Esophagus squamous epithelium (tissue), 5 donors: Measurements from ENCODE around the gene CSTF2T. TPM values are rescaled to one million over a fixed set of nuclear protein-coding genes. Genes with fewer than 3 reads are reported as not detected.

Source experiments
- DNase-seq: peaks from one replicate; lab custom pipeline; 2025; lab: John Stamatoyannopoulos, UW
- H3K27ac ChIP-seq, 4 donors: fragments of 200-600 bp; sonication (generic); one replicate each; pipeline ENCODE4 v1.5.1; 2016 to 2019; ENCODE audit warnings: mild to moderate bottlenecking in 1 of 4
- H3K27me3 ChIP-seq, 4 donors: fragments of 200-600 bp; sonication (generic); 1 replicate in 3 of 4; 2 replicates in 1 of 4; pipeline versions ENCODE4 v1.5.1 to v1.6.0; 2017 to 2021; ENCODE audit warnings: antibody characterized with exemption in 1 of 4
- H3K36me3 ChIP-seq, 3 donors: fragments of 200-600 bp; sonication (generic); one replicate each; pipeline ENCODE4 v1.5.1; 2016 to 2019
- H3K4me1 ChIP-seq, 3 donors: fragments of 200-600 bp; sonication (generic); one replicate each; pipeline ENCODE4 v1.5.1; 2017 to 2019
- H3K4me3 ChIP-seq, 4 donors: fragments of 200-600 bp; sonication (generic); 1 replicate in 3 of 4; 2 replicates in 1 of 4; pipeline ENCODE4 v1.5.1; 2016 to 2019; ENCODE audit warnings: mild to moderate bottlenecking in 2 of 4, moderate library complexity in 1 of 4
- H3K9me3 ChIP-seq, 3 donors: fragments of 200-600 bp; sonication (generic); one replicate each; pipeline ENCODE4 v1.5.1; 2016 to 2019
- POLR2A ChIP-seq, 4 donors: fragments of 450-650 bp; IDR thresholded peaks; one replicate each; pipeline ENCODE4 v1.6.1; 2017; ENCODE audit warnings: antibody characterized with exemption in 4 of 4, mild to moderate bottlenecking in 4 of 4, moderate library complexity in 3 of 4
- WGBS, 2 donors: methylation state at CpG; one replicate each; pipeline ENCODE4 v1.1.5; 2018; 5-methylcytosine and 5-hydroxymethylcytosine counted together
- intact Hi-C: fragments of 100-400 bp; cut with DNase I; formaldehyde crosslinking; loops from one replicate; pipeline ENCODE4 v1.15.0; 2022
- total RNA-seq, 4 donors: library from RNA; depleted of rRNA; stranded (reverse); fragments of >200 nt; gene quantifications; one replicate each; pipeline ENCODE4 v1.1.0, GENCODE V29; 2016
- TF ChIP-seq, protein P1 (sequence below), 6 experiments: fragments of 450-650 bp in 4 of 6; fragments of 200-600 bp in 2 of 6; sonication (generic) in 2 of 6; IDR thresholded peaks; one replicate each; pipeline ENCODE4 v1.5.1; 2016 to 2019; ENCODE audit warnings: antibody characterized with exemption in 6 of 6, mild to moderate bottlenecking in 4 of 6, moderate library complexity in 4 of 6
- donor health status: DM: yes; HTN: yes; CAD: no.

The CSTF2T gene
- total RNA-seq, 4 donors from 2014 or later, result 8.1 to 15.3 (median 12.6) TPM

- TF ChIP-seq, protein P1, sequence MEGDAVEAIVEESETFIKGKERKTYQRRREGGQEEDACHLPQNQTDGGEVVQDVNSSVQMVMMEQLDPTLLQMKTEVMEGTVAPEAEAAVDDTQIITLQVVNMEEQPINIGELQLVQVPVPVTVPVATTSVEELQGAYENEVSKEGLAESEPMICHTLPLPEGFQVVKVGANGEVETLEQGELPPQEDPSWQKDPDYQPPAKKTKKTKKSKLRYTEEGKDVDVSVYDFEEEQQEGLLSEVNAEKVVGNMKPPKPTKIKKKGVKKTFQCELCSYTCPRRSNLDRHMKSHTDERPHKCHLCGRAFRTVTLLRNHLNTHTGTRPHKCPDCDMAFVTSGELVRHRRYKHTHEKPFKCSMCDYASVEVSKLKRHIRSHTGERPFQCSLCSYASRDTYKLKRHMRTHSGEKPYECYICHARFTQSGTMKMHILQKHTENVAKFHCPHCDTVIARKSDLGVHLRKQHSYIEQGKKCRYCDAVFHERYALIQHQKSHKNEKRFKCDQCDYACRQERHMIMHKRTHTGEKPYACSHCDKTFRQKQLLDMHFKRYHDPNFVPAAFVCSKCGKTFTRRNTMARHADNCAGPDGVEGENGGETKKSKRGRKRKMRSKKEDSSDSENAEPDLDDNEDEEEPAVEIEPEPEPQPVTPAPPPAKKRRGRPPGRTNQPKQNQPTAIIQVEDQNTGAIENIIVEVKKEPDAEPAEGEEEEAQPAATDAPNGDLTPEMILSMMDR (IDR thresholded peaks at IDR 0.05), result no peak
- TF ChIP-seq POLR2A (IDR thresholded peaks at IDR 0.05), result no peak
- Histone ChIP-seq H3K4me1 (peaks cover 0 to 4% (median 4%) of the 10 kb centered on the region in 3 donors), H3K27me3 (no peaks in the 10 kb centered on the region), H3K36me3 (no peaks in the 10 kb centered on the region), H3K27ac (no peak overlapping the region), H3K9me3 (no peaks in the 10 kb centered on the region), H3K4me3 (no peak overlapping the region)
- no peak for DNase-seq
- 56 to 63% methylated on average over 4 of the region's 4 CpGs for WGBS, 2 donors
- intact Hi-C loops, result no loop called here
These were observed 17.6 kb upstream of the CSTF2T start for GRCh38 chr10:51716981-51717380.

DNA sequence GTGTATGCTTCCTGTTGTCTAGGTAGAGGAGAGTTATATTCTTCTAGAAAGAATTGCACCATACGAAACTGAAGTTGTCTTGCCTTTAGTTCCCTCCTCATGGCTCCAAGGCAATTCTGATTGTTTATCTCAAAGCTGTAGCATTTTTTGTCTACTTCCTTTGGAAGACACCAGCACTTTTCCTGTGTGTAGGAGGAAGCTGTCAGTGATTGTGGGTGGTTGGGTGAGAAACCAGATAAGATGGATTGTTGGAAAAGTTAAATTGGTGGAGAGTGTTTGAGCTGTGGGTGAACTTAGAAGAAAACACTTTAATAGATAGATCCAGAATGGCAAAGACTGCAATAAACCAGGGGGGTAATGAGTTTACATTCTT is 12.1 kb upstream of the CSTF2T start:
- H3K27me3 ChIP-seq, result no peaks in the 10 kb centered on the region
- H3K36me3 ChIP-seq, result no peaks in the 10 kb centered on the region
- no peak overlapping the region for H3K4me3 ChIP-seq
- 45 to 60% methylated on average over 1 of the region's 1 CpG for WGBS, 2 donors
- no peak for DNase-seq
- H3K27ac ChIP-seq, result no peak overlapping the region
- H3K9me3 ChIP-seq, result no peaks in the 10 kb centered on the region
- TF ChIP-seq, protein P1 (IDR thresholded peaks at IDR 0.05), result no peak
- no peak for TF ChIP-seq POLR2A (IDR thresholded peaks at IDR 0.05)
- intact Hi-C loops, result no loop called here
- H3K4me1 ChIP-seq, result no peaks in the 10 kb centered on the region

- Histone ChIP-seq H3K27me3 (no peaks in the 10 kb centered on the region), H3K27ac (no peak overlapping the region), H3K4me1 (peaks cover 0 to 9% (median 0%) of the 10 kb centered on the region in 3 donors), H3K9me3 (no peaks in the 10 kb centered on the region), H3K4me3 (no peak overlapping the region), H3K36me3 (no peaks in the 10 kb centered on the region)
- no peak for DNase-seq
- TF ChIP-seq, protein P1 (IDR thresholded peaks at IDR 0.05), result no peak
- TF ChIP-seq POLR2A (IDR thresholded peaks at IDR 0.05), result no peak
- intact Hi-C loops, result no loop called here
- WGBS, 2 donors, result 63 to 75% methylated on average over 2 of the region's 2 CpGs
These were observed 10.1 kb upstream of the CSTF2T start for GRCh38 chr10:51709324-51709972.

GRCh38 chr10:51708609-51709008 is 9.2 kb upstream of the CSTF2T start:
- H3K27ac ChIP-seq, result no peak overlapping the region
- no peaks in the 10 kb centered on the region for H3K36me3 ChIP-seq
- no peak for TF ChIP-seq POLR2A (IDR thresholded peaks at IDR 0.05)
- TF ChIP-seq, protein P1 (IDR thresholded peaks at IDR 0.05), result no peak
- intact Hi-C loops, result no loop called here
- H3K4me3 ChIP-seq, result no peak overlapping the region
- WGBS, 2 donors, result 80% methylated on average over 1 of the region's 2 CpGs; no CpG with 5 or more reads in 1 of the 2 donors
- H3K9me3 ChIP-seq, result no peaks in the 10 kb centered on the region
- peaks cover 0 to 9% (median 0%) of the 10 kb centered on the region in 3 donors for H3K4me1 ChIP-seq
- H3K27me3 ChIP-seq, result no peaks in the 10 kb centered on the region
- no peak for DNase-seq

DNA sequence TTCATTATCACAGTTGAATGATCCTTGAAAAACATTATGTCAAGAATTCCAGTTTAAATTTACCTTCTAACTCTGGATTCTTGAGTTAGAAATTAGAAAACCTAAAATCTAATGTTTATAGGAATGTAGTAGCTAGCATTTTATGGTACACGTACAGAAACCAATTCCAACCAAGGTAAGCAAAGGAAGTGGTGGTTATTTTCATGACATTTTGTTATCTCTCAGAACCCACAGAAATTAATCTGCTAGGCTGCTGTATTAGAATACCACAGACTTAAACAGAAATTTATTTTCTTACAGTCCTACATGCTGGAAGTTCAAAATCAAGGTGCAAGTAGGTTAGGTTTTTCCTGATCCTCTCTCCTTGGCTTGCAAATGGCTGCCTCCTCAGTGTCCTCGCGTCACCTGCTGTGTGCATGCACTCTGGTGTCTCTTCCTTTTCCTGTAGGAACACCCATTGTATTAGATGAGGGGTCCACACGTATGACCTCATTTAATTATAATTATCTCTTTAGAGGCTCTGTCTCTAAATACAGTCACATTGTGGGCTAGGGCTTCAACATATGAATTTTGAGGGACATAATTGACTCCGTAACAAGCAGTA is 8.5 kb upstream of the CSTF2T start:
- H3K27ac ChIP-seq, result no peak overlapping the region
- no peaks in the 10 kb centered on the region for H3K9me3 ChIP-seq
- no peaks in the 10 kb centered on the region for H3K27me3 ChIP-seq
- no peak for TF ChIP-seq POLR2A (IDR thresholded peaks at IDR 0.05)
- TF ChIP-seq, protein P1 (IDR thresholded peaks at IDR 0.05), result no peak
- no peaks in the 10 kb centered on the region for H3K36me3 ChIP-seq
- WGBS, 2 donors, result 75 to 76% methylated on average over 5 of the region's 5 CpGs
- no peak overlapping the region for H3K4me3 ChIP-seq
- no peak for DNase-seq
- peaks cover 0 to 9% (median 0%) of the 10 kb centered on the region in 3 donors for H3K4me1 ChIP-seq
- intact Hi-C loops, result no loop called here
